HFF-Myc (cell line): ENCODE results near the gene ACOT12.

Source experiments
- DNase-seq: peaks from one replicate; pipeline ENCODE4 v3.0.0-alpha.2; 2011; ENCODE audit warnings: low read depth; ENCODE audit errors: extremely low read depth
- H3K4me3 ChIP-seq: replicated peaks from 2 replicates; pipeline ENCODE4 v1.5.1; 2011; ENCODE audit warnings: low read depth, mild to moderate bottlenecking, control low read depth, low read length
- CTCF ChIP-seq: IDR thresholded peaks from 2 replicates; pipeline ENCODE4 v1.5.1; 2012; ENCODE audit warnings: mild to moderate bottlenecking, low read depth, low read length, control low read depth; ENCODE audit errors: missing control alignments

Gene ACOT12

DNA sequence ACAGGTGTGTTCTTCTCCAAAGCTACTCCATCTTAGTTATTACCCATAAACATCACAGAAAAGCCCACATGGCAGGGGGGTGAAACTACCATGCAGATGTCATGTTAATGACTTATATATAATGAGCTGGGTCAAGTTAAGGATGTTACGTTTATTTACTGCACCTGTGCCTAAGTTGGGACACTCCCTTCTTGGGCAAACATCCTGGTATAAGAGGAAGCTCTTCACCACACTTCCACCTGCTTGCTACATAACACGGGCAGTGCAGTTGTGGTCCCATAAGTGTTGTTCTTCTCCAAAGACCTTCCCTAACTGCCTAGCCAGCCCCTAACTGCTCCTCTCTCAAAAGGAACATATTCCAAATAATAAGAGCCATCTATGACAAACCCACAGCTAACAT is 101.8 kb downstream of the ACOT12 start:
- TF ChIP-seq CTCF: no peak

GRCh38 chr5:81290146-81290545 is 103.8 kb downstream of the ACOT12 start:
- no peak for DNase-seq
- TF ChIP-seq CTCF: no peak
- H3K4me3 ChIP-seq: no peak overlapping the region

More for the DNA sequence above, 101.8 kb downstream of the ACOT12 start:
- DNase-seq: no peak
- H3K4me3 ChIP-seq: no peak overlapping the region

DNA sequence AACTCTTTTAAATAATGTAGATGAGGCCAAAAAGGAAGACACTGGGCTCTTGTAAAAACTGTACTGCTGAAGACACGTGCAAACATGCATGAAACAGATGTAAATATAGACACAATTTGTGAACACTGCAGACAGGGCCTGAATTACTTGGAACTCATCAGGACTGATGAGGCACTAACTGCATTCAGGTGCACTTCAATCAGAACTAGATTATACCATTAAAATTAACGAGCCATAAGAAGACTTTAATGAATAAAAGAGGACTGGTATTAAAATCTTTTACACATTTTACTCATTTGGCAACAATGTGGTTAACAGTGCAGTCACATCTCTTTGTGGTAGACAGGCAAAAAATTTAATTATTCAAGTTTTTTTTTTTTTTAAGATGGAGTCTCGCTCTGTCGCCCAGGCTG is 105.9 kb downstream of the ACOT12 start:
- no peak for DNase-seq
- no peak for TF ChIP-seq CTCF
- H3K4me3 ChIP-seq: no peak overlapping the region

DNA sequence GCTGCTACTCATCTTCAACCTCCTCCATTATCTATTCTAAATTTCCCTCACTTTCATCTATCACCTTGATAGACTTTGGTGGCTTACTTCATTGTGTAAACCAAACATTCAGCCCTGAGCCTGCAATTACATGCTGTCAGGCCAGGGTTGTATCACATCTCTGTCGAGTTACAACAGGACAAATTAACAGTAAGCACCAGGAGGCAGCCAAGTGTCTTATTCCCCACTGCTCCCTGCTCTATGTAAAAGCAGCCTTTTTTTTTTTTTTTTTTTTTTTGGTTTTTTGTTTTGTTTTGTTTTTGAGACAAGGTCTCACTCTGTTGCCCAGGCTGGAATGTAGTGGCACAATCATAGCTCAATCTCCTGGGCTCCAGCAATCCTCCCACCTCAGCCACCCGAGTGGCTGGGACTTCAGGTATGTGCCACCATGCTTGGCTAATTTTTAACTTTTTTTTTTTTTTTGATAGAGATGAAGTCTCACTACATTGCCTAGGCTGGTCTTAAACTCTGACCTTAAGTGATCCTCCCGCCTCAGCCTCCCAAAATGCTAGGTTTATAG is 107.8 kb downstream of the ACOT12 start:
- no peak overlapping the region for H3K4me3 ChIP-seq
- TF ChIP-seq CTCF: no peak
- DNase-seq: no peak

GRCh38 chr5:81283976-81284375 is 110.0 kb downstream of the ACOT12 start:
- DNase-seq: no peak
- no peak for TF ChIP-seq CTCF
- no peak overlapping the region for H3K4me3 ChIP-seq
